Astrocyte of the spinal cord (primary cell): ENCODE data around the gene UBAP1L.
A peak's percentile ranks its signal among the peaks of the same experiment; 100 is the strongest.

Experiments
- DNase-seq: peaks from one replicate; pipeline ENCODE4 v3.0.0; 2011; ENCODE audit warnings: low read depth, low spot score
- H3K4me3 ChIP-seq: 2 replicates; pipeline ENCODE4 v1.5.1; 2011; ENCODE audit warnings: low read depth, mild to moderate bottlenecking, low read length, moderate library complexity
- CTCF ChIP-seq: IDR thresholded peaks from 2 replicates; pipeline ENCODE4 v1.5.1; 2012; ENCODE audit warnings: low read depth, mild to moderate bottlenecking, low read length, inconsistent platforms
- in situ Hi-C: cut with HindIII; loops from 2 replicates; pipeline ENCODE4 v1.10.0; 2017; ENCODE audit warnings: low sequenced_read_pairs

The UBAP1L gene

GRCh38 chr15:65086680-65087111 is 28.3 kb downstream of the UBAP1L start:
- in situ Hi-C loops: no loop called here
- H3K4me3 ChIP-seq: no peak overlapping the region
- no peak for DNase-seq
- peak; percentile 43 for TF ChIP-seq CTCF

GRCh38 chr15:65085990-65086679 is 28.9 kb downstream of the UBAP1L start:
- H3K4me3 ChIP-seq: no peak overlapping the region
- peak; percentile 67 for TF ChIP-seq CTCF

GRCh38 chr15:65085207-65085753 is 29.7 kb downstream of the UBAP1L start:
- DNase-seq: no peak
- in situ Hi-C loops: no loop called here
- no peak overlapping the region for H3K4me3 ChIP-seq
- TF ChIP-seq CTCF: no peak

More at GRCh38 chr15:65085990-65086679, 28.9 kb downstream of the UBAP1L start:
- in situ Hi-C loops: no loop called here
- DNase-seq: no peak

GRCh38 chr15:65084500-65085206 is 30.3 kb downstream of the UBAP1L start:
- in situ Hi-C loops: no loop called here
- DNase-seq: no peak
- H3K4me3 ChIP-seq: no peak overlapping the region
- TF ChIP-seq CTCF: no peak

GRCh38 chr15:65083262-65083701 is 31.7 kb downstream of the UBAP1L start:
- peak; percentile 53 for TF ChIP-seq CTCF
- in situ Hi-C loops: no loop called here
- no peak overlapping the region for H3K4me3 ChIP-seq
- DNase-seq: peak; percentile 32

GRCh38 chr15:65082303-65082953 is 32.6 kb downstream of the UBAP1L start:
- in situ Hi-C loops: no loop called here
- no peak for TF ChIP-seq CTCF
- no peak overlapping the region for H3K4me3 ChIP-seq
- DNase-seq: no peak
